ENCODE data around the gene SENP1. TPM values are rescaled to one million over a fixed set of nuclear protein-coding genes. Genes with fewer than 3 reads are reported as not detected.

SENP1 gene
- total RNA-seq, 2 experiments from 2014 or later: 42.4 to 43.7 TPM

GRCh38 chr12:48026060-48026827 lies 79.6 kb downstream of the SENP1 start:
- Mint-ChIP-seq H3K36me3 (ENCODE audit: low read depth) (no peaks in the 10 kb centered on the region), H3K27me3 (peaks cover 20% of the 10 kb centered on the region), H3K27ac (no peak overlapping the region), H3K4me1 (no peaks in the 10 kb centered on the region), H3K4me3 (no peak overlapping the region), H3K9me3 (no peaks in the 10 kb centered on the region)
- DNase-seq: no peak
- ChIA-PET CTCF (no interaction called here), POLR2A (no interaction called here)

DNA sequence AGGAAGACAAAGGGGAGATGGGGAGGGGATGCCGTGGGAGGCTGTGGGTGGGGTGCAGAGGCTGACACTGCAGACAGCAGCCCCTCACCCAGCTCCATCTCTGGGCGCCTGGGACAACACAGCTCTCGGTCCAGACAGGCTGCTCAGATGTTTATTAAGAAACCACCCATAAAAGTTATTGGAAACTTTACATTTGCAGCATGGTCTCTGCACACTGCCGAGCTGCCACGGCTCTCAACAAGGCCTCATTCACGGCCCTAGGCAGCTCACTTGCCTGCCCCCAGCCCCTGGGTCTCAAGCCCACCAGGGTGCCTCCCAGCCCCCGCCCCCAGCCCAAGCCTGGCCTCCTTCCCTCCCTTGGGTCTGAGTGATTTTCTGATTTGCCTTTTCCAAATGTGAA lies 80.6 kb downstream of the SENP1 start:
- Mint-ChIP-seq H3K9me3 (no peaks in the 10 kb centered on the region), H3K27ac (no peak overlapping the region), H3K4me3 (no peak overlapping the region), H3K4me1 (no peaks in the 10 kb centered on the region), H3K36me3 (ENCODE audit: low read depth) (no peaks in the 10 kb centered on the region), H3K27me3 (peaks cover 22% of the 10 kb centered on the region)
- ChIA-PET POLR2A (no interaction called here), CTCF (no interaction called here)
- DNase-seq: no peak

DNA sequence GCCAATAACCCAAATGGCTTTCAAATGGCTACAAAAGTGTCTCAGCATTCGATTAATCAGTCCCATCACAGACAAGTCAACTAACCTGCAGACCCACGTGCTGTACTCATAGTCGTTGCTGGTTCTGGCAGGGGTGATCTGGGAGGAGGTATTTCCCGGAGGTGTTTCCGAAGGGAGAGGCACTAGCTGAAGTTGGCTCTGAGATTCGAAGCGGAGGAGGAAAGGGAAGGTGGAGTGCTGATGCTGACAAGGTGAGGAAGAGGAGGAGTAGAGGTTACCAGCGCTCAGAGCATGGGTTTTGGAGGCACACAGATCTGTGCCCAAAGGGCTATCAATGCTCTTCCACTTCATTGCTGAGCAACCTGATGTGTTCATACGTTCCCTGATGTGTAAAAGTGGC lies 81.1 kb downstream of the SENP1 start:
- ChIA-PET CTCF (no interaction called here), POLR2A (no interaction called here)
- H3K9me3 Mint-ChIP-seq: no peaks in the 10 kb centered on the region
- H3K4me1 Mint-ChIP-seq: no peaks in the 10 kb centered on the region
- peaks cover 24% of the 10 kb centered on the region for H3K27me3 Mint-ChIP-seq
- no peaks in the 10 kb centered on the region for H3K36me3 Mint-ChIP-seq (ENCODE audit: low read depth)
- H3K27ac Mint-ChIP-seq: no peak overlapping the region
- no peak for DNase-seq
- no peak overlapping the region for H3K4me3 Mint-ChIP-seq

- Mint-ChIP-seq H3K27me3 (peaks cover 28% of the 10 kb centered on the region), H3K9me3 (no peaks in the 10 kb centered on the region), H3K36me3 (ENCODE audit: low read depth) (no peaks in the 10 kb centered on the region), H3K27ac (no peak overlapping the region), H3K4me1 (no peaks in the 10 kb centered on the region), H3K4me3 (no peak overlapping the region)
- ChIA-PET POLR2A (no interaction called here), CTCF (no interaction called here)
- DNase-seq: no peak
These were observed 82.5 kb downstream of the SENP1 start for GRCh38 chr12:48023386-48023785.

DNA sequence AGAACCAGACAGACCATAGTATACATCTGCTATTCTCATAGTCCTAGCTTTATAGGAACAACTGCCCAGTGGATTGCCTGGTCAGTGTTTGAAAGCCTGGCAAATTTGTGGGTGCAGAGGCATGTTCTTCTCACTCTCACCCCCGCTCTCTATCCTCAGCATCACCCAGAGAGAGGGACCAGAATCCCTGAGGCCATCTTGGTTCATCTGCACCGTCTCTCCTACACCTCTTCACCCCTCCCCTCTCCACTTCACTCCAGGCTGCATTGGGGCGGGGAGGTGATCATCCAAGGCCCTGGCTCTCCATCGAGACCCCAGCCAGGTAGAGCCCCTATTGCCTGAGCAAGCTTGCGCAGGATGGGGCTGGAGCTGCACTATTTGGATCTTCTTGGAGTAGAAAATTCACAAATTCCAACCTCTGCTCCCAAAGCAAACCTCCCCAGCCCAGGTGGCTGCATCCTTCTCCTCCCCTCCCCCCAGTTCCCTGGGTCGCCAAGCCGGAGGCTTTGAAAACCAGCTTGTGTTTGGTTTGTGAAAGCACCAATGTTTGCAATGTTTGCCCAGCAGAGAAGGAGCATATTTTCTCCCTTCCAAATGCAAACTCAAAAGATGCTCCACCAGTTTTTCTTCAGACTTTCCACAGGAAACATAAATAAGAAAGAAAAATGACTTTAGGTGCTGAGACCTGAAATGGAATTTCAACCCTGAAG lies 83.0 kb downstream of the SENP1 start:
- no peak overlapping the region for H3K4me3 Mint-ChIP-seq
- POLR2A ChIA-PET: no interaction called here

DNA sequence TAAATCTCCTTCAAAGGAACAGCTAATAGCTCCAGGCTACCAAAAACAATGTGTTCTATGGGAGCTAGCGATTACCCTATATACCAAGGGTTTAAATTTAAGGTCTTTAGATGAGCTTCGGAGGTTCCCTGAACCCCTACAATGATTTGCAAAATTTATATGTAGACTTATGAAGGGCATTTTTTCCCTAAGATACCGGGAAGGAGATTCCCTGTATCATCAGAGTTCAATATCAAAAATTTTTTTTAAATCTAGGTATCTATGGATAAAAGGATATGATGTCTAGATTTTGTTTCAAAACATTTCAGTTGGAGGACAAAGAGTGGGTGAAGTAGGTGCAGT lies 83.7 kb downstream of the SENP1 start:
- H3K4me3 Mint-ChIP-seq: no peak overlapping the region
- no peaks in the 10 kb centered on the region for H3K4me1 Mint-ChIP-seq
- H3K27me3 Mint-ChIP-seq: peaks cover 36% of the 10 kb centered on the region
- no peak overlapping the region for H3K27ac Mint-ChIP-seq
- no peak for DNase-seq
- CTCF ChIA-PET: no interaction called here
- POLR2A ChIA-PET: no interaction called here
- no peaks in the 10 kb centered on the region for H3K9me3 Mint-ChIP-seq
- H3K36me3 Mint-ChIP-seq (ENCODE audit: low read depth): no peaks in the 10 kb centered on the region

More for the DNA sequence above, 83.0 kb downstream of the SENP1 start:
- no peak for DNase-seq
- Mint-ChIP-seq H3K36me3 (ENCODE audit: low read depth) (no peaks in the 10 kb centered on the region), H3K4me1 (no peaks in the 10 kb centered on the region), H3K27ac (no peak overlapping the region), H3K9me3 (no peaks in the 10 kb centered on the region), H3K27me3 (peaks cover 33% of the 10 kb centered on the region)
- CTCF ChIA-PET: no interaction called here

- H3K27me3 Mint-ChIP-seq: peaks cover 39% of the 10 kb centered on the region
- CTCF ChIA-PET: no interaction called here
These were observed 84.2 kb downstream of the SENP1 start for GRCh38 chr12:48021485-48022179.

GRCh38 chr12:48019639-48020265 lies 86.1 kb downstream of the SENP1 start:
- no peak overlapping the region for H3K27ac Mint-ChIP-seq
- H3K4me1 Mint-ChIP-seq: no peaks in the 10 kb centered on the region
- H3K4me3 Mint-ChIP-seq: no peak overlapping the region
- H3K36me3 Mint-ChIP-seq (ENCODE audit: low read depth): no peaks in the 10 kb centered on the region
- POLR2A ChIA-PET: no interaction called here
- no peak for DNase-seq
- no peaks in the 10 kb centered on the region for H3K9me3 Mint-ChIP-seq
- peaks cover 45% of the 10 kb centered on the region for H3K27me3 Mint-ChIP-seq
- CTCF ChIA-PET: no interaction called here

More at GRCh38 chr12:48021485-48022179, 84.2 kb downstream of the SENP1 start:
- POLR2A ChIA-PET: no interaction called here
- DNase-seq: no peak
- Mint-ChIP-seq H3K27ac (no peak overlapping the region), H3K36me3 (ENCODE audit: low read depth) (no peaks in the 10 kb centered on the region), H3K9me3 (no peaks in the 10 kb centered on the region), H3K4me3 (no peak overlapping the region), H3K4me1 (no peaks in the 10 kb centered on the region)

GRCh38 chr12:48018618-48018995 lies 87.3 kb downstream of the SENP1 start:
- POLR2A ChIA-PET: interaction anchor here (1.0 kb wide), 1 partner anchor 10 kb away, joined by 3 read pairs; no protein-coding TSS in a partner anchor
- Mint-ChIP-seq H3K9me3 (no peaks in the 10 kb centered on the region), H3K27ac (no peak overlapping the region), H3K36me3 (ENCODE audit: low read depth) (no peaks in the 10 kb centered on the region), H3K4me1 (no peaks in the 10 kb centered on the region), H3K27me3 (peaks cover 50% of the 10 kb centered on the region), H3K4me3 (no peak overlapping the region)
- CTCF ChIA-PET: no interaction called here
- DNase-seq: no peak

DNA sequence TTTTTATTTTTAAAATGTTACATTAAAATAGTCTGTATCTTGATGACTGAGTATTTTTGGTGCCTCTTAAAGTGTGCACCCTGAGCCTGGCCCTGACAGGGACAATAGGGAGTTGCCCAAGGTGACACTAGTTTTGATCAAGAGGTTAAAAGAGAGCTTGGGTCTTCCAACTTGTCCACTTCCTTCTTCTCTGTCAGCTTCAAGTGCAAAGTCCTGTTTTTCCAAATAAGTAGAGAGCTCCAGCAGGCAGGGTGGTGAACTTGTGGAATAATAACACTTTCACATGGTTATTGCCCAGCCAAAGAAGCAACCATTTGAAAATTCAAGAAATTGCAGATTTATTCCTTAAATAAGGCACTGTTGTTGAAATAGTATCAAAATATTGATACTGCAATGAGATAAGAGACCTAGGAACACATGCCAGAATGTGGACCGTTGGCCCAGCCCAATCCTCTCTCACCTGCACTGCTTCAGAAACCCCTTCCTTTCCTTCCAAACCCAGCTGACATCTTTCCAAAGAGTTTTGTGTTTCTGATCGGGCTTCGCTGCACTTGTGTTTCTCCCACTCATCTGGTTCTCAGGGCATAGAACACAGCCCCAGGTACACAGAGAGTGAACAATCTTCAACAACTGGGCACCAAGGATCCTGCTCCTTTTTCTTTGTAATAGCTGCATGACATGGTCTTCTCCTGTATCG lies 87.8 kb downstream of the SENP1 start:
- no peaks in the 10 kb centered on the region for H3K4me1 Mint-ChIP-seq
- H3K27me3 Mint-ChIP-seq: peaks cover 50% of the 10 kb centered on the region
- no peak overlapping the region for H3K27ac Mint-ChIP-seq
- no peak for DNase-seq
- ChIA-PET POLR2A (interaction anchor here (1.0 kb wide), 1 partner anchor 11 kb away, joined by 3 read pairs; no protein-coding TSS in a partner anchor), CTCF (no interaction called here)
- no peaks in the 10 kb centered on the region for H3K9me3 Mint-ChIP-seq
- H3K36me3 Mint-ChIP-seq (ENCODE audit: low read depth): no peaks in the 10 kb centered on the region
- no peak overlapping the region for H3K4me3 Mint-ChIP-seq

GRCh38 chr12:48017496-48017895 lies 88.4 kb downstream of the SENP1 start:
- CTCF ChIA-PET: no interaction called here
- H3K4me3 Mint-ChIP-seq: no peak overlapping the region
- H3K27ac Mint-ChIP-seq: no peak overlapping the region
- no peaks in the 10 kb centered on the region for H3K36me3 Mint-ChIP-seq (ENCODE audit: low read depth)
- no peak for DNase-seq
- no peaks in the 10 kb centered on the region for H3K9me3 Mint-ChIP-seq
- no peaks in the 10 kb centered on the region for H3K4me1 Mint-ChIP-seq
- POLR2A ChIA-PET: interaction anchor here (1.0 kb wide), 1 partner anchor 11 kb away, joined by 3 read pairs; no protein-coding TSS in a partner anchor
- H3K27me3 Mint-ChIP-seq: peaks cover 50% of the 10 kb centered on the region

DNA sequence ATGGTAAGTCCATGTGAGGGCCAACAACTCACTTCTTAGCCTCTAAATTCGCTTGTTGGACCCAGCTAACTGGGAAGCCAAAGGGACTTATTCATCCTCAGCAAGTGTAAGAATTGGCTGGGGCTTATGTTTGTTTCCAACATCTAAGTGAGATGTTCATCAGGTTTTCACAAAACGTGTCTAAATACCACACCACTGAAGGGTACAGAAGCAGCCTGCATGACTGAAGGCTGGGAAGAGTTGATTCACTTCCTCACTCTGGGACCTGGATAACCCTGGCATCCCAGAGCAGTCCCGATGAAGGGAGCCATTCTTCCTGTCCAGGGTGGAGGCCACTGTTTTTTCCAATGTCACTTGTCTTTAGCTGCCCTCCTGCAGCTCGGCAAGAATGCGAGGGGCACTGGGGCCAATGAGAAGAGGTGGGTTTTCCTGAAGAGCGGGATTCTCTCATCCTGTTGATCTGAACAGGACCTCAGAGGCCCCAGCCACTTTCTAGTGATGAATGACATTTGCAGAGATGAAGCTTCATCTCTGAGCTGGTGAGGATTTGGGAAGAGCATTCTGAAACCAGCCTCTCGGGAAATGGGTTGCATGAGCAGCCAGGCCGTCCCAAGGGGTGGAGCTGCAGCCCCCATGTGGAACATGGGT lies 89.4 kb downstream of the SENP1 start:
- POLR2A ChIA-PET: no interaction called here
- no peak for DNase-seq
- Mint-ChIP-seq H3K36me3 (ENCODE audit: low read depth) (no peaks in the 10 kb centered on the region), H3K27me3 (peaks cover 47% of the 10 kb centered on the region), H3K4me1 (no peaks in the 10 kb centered on the region), H3K27ac (no peak overlapping the region), H3K4me3 (no peak overlapping the region), H3K9me3 (no peaks in the 10 kb centered on the region)
- CTCF ChIA-PET: no interaction called here
